ENCODE data around the gene KCNQ4.

KCNQ4 gene

DNA sequence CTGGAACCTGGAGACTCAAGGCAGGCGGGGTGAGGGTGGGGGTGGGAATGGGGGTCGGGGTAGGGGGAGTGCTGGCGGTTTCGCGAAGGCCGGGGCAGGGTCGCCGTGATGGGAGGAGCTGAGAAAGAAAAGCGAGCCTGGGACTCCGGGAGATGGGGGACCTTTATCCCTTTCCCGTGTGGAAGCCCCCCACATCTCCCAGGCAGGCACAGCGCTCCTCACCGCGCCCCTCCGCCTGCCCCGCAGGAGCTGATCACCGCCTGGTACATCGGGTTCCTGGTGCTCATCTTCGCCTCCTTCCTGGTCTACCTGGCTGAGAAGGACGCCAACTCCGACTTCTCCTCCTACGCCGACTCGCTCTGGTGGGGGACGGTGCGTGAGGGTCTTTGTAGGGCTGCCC lies 35.5 kb downstream of the KCNQ4 start:
- H2AK5ac ChIP-seq (ENCODE audit: low read depth, low read length), result peak overlapping the region; percentile 71

DNA sequence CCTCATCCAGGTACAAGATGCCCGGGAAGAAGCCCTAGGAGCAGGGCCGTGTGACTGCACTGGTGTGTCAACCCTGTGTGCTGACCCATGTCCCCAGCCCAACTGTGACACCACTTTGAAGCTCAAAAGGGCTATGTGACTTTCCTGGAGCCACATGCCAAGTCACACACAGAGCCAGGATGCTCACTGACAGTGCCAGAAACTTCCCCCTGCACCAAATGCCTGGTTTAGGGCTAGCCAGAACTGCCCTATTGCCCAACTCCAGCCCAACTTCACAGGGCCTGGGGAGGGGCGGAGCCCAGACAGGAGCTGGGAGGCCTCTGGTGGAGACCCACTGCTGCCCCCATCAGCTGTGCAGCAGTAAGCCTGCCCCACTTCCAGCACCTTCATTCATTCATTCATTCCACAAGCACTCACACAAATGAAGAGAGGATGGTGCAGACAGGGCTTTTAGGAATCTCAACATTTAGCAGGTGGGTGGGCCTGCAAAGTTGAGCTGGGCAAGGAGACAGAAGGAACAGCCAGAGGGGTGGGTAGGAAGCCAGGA lies 36.7 kb downstream of the KCNQ4 start:
- H3K18ac ChIP-seq (ENCODE audit: low read length), result peak overlapping the region; percentile 98
- H3K4ac ChIP-seq (ENCODE audit: low read length), result peak overlapping the region; percentile 58
- no peak overlapping the region for H3K14ac ChIP-seq (ENCODE audit: low read length)
- peak overlapping the region; percentile 60 for H3K23ac ChIP-seq (ENCODE audit: low read depth, low read length, poor library complexity)
- peak overlapping the region; percentile 98 for H2BK15ac ChIP-seq (ENCODE audit: low read length)
- H3K4me2 ChIP-seq (ENCODE audit: insufficient read depth, low read length, poor library complexity, severe bottlenecking), result no peak overlapping the region
- peaks cover 0 to 82% (median 8%) of the 10 kb centered on the region in 3 experiments for H3K27me3 ChIP-seq (ENCODE audit: control insufficient read depth in 3 of 3, insufficient read depth in 3 of 3, low read depth in 1 of 3, low read length in 3 of 3)
- H2BK5ac ChIP-seq (ENCODE audit: low read length), result no peak overlapping the region
- H4K91ac ChIP-seq (ENCODE audit: low read depth, low read length, poor library complexity), result no peak overlapping the region
- H4K8ac ChIP-seq (ENCODE audit: low read depth, low read length), result no peak overlapping the region
- no peak overlapping the region for H3K9ac ChIP-seq (ENCODE audit: low read depth, low read length, poor library complexity)
- DNase-seq (ENCODE audit: low spot score), result no peak
- no peak overlapping the region for H3K27ac ChIP-seq (replicated peaks; ENCODE audit: low read length)
- H2BK120ac ChIP-seq (ENCODE audit: low read depth, low read length), result no peak overlapping the region
- WGBS, 2 donors (ENCODE audit: extremely low coverage in 2 of 2, insufficient read length in 2 of 2, insufficient replicate concordance in 1 of 2), result no CpG with 5 or more reads among the region's 3 CpGs
- H3K4me3 ChIP-seq (ENCODE audit: low read length in 2 of 2), result no peak overlapping the region
- H3K36me3 ChIP-seq (replicated peaks in 1 of 2; ENCODE audit: control insufficient read depth in 2 of 2, insufficient read depth in 2 of 2, low read length in 2 of 2), result no peaks in the 10 kb centered on the region
- H2BK12ac ChIP-seq (ENCODE audit: low read length), result peak overlapping the region; percentile 99
- no peak overlapping the region for H2AFZ ChIP-seq (ENCODE audit: low read length)
- no peaks in the 10 kb centered on the region for H3K79me1 ChIP-seq (ENCODE audit: low read depth, low read length)
- peak overlapping the region; percentile 71 for H2AK5ac ChIP-seq (ENCODE audit: low read depth, low read length)
- no peaks in the 10 kb centered on the region for H3K9me3 ChIP-seq (replicated peaks in 1 of 2; ENCODE audit: control insufficient read depth in 2 of 2, insufficient read depth in 1 of 2, low read depth in 1 of 2, low read length in 2 of 2)
- H3K4me1 ChIP-seq (ENCODE audit: control insufficient read depth in 2 of 2, insufficient read depth in 1 of 2, low read depth in 1 of 2, low read length in 2 of 2), result peaks cover 20 to 49% of the 10 kb centered on the region in 2 donors

More for the DNA sequence above, 35.5 kb downstream of the KCNQ4 start:
- Histone ChIP-seq H3K9me3 (replicated peaks in 1 of 2; ENCODE audit: control insufficient read depth in 2 of 2, insufficient read depth in 1 of 2, low read depth in 1 of 2, low read length in 2 of 2) (no peaks in the 10 kb centered on the region), H2BK120ac (ENCODE audit: low read depth, low read length) (peak overlapping the region; percentile 84), H3K14ac (ENCODE audit: low read length) (peak overlapping the region; percentile 98), H4K8ac (ENCODE audit: low read depth, low read length) (no peak overlapping the region), H3K9ac (ENCODE audit: low read depth, low read length, poor library complexity) (peak overlapping the region; percentile 78), H3K79me1 (ENCODE audit: low read depth, low read length) (no peaks in the 10 kb centered on the region), H4K91ac (ENCODE audit: low read depth, low read length, poor library complexity) (no peak overlapping the region), H3K4me3 (ENCODE audit: low read length in 2 of 2) (no peak overlapping the region), H3K23ac (ENCODE audit: low read depth, low read length, poor library complexity) (peak overlapping the region; percentile 82), H2BK15ac (ENCODE audit: low read length) (peak overlapping the region; percentile 98), H3K27ac (replicated peaks; ENCODE audit: low read length) (no peak overlapping the region), H2BK12ac (ENCODE audit: low read length) (peak overlapping the region; percentile 99), H2BK5ac (ENCODE audit: low read length) (peak overlapping the region; percentile 68), H3K4me1 (ENCODE audit: control insufficient read depth in 2 of 2, insufficient read depth in 1 of 2, low read depth in 1 of 2, low read length in 2 of 2) (peaks cover 8 to 41% of the 10 kb centered on the region in 2 donors), H3K18ac (ENCODE audit: low read length) (peak overlapping the region; percentile 98), H3K27me3 (ENCODE audit: control insufficient read depth in 3 of 3, insufficient read depth in 3 of 3, low read depth in 1 of 3, low read length in 3 of 3) (peaks cover 0 to 89% (median 8%) of the 10 kb centered on the region in 3 experiments), H2AFZ (ENCODE audit: low read length) (no peak overlapping the region), H3K4me2 (ENCODE audit: insufficient read depth, low read length, poor library complexity, severe bottlenecking) (peak overlapping the region; percentile 30), H3K4ac (ENCODE audit: low read length) (peak overlapping the region; percentile 46), H3K36me3 (replicated peaks in 1 of 2; ENCODE audit: control insufficient read depth in 2 of 2, insufficient read depth in 2 of 2, low read length in 2 of 2) (no peaks in the 10 kb centered on the region)
- no peak for DNase-seq (ENCODE audit: low spot score)
- no CpG with 5 or more reads among the region's 26 CpGs for WGBS, 2 donors (ENCODE audit: extremely low coverage in 2 of 2, insufficient read length in 2 of 2, insufficient replicate concordance in 1 of 2)

DNA sequence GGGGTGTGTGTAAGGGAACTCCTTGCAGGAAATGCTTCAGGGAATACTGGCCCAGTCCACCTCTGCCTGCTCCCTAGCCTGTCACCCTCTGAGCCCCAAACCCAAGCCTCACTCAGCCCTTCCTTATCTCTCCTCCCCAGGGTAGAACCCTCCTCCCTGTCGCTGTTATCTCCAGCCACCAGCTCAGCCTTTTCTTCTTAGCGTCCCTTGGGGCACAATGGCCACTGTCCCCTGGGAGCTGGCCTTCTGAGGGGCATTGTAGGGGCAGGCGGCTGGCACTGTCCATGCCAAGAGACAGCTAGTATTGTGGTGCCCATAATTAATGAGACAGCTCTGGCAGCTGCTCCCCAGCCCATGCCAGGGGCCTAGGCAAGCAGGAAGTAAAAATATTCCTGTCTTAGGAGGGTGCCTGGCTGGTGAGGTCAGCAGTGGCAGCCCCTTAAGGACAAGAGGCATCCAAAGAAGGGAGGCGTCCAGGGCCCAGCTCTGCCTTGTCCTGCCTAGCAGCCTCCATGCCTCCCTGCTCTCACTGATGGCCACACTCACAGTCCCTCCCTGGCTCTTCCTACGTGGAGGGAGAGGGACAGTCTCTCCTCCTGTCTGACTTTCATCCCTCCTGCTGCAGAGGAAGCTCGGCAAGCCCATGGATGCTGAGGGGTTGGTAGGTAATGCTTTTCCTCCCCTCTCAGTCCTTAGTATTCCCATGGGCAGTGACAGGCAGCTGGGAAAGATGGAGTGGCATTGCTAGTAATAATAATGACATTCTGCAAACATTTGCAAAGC lies 37.5 kb downstream of the KCNQ4 start:
- H3K9ac ChIP-seq (ENCODE audit: low read depth, low read length, poor library complexity), result no peak overlapping the region
- H2BK120ac ChIP-seq (ENCODE audit: low read depth, low read length), result peak overlapping the region; percentile 21
- peak overlapping the region; percentile 71 for H2AK5ac ChIP-seq (ENCODE audit: low read depth, low read length)
- peak overlapping the region; percentile 25 for H3K18ac ChIP-seq (ENCODE audit: low read length)
- H3K23ac ChIP-seq (ENCODE audit: low read depth, low read length, poor library complexity), result peak overlapping the region; percentile 1
- H4K8ac ChIP-seq (ENCODE audit: low read depth, low read length), result no peak overlapping the region
- H3K4ac ChIP-seq (ENCODE audit: low read length), result peak overlapping the region; percentile 39
- no peaks in the 10 kb centered on the region for H3K79me1 ChIP-seq (ENCODE audit: low read depth, low read length)
- H3K27ac ChIP-seq (replicated peaks; ENCODE audit: low read length), result no peak overlapping the region
- H2AFZ ChIP-seq (ENCODE audit: low read length), result no peak overlapping the region
- no peaks in the 10 kb centered on the region for H3K9me3 ChIP-seq (replicated peaks in 1 of 2; ENCODE audit: control insufficient read depth in 2 of 2, insufficient read depth in 1 of 2, low read depth in 1 of 2, low read length in 2 of 2)
- no peak overlapping the region for H3K4me3 ChIP-seq (ENCODE audit: low read length in 2 of 2)
- H3K27me3 ChIP-seq (ENCODE audit: control insufficient read depth in 3 of 3, insufficient read depth in 3 of 3, low read depth in 1 of 3, low read length in 3 of 3), result peaks cover 0 to 74% (median 8%) of the 10 kb centered on the region in 3 experiments
- no peaks in the 10 kb centered on the region for H3K36me3 ChIP-seq (replicated peaks in 1 of 2; ENCODE audit: control insufficient read depth in 2 of 2, insufficient read depth in 2 of 2, low read length in 2 of 2)
- H4K91ac ChIP-seq (ENCODE audit: low read depth, low read length, poor library complexity), result no peak overlapping the region
- no CpG with 5 or more reads among the region's 6 CpGs for WGBS, 2 donors (ENCODE audit: extremely low coverage in 2 of 2, insufficient read length in 2 of 2, insufficient replicate concordance in 1 of 2)
- peaks cover 21 to 57% of the 10 kb centered on the region in 2 donors for H3K4me1 ChIP-seq (ENCODE audit: control insufficient read depth in 2 of 2, insufficient read depth in 1 of 2, low read depth in 1 of 2, low read length in 2 of 2)
- no peak overlapping the region for H3K14ac ChIP-seq (ENCODE audit: low read length)
- H2BK15ac ChIP-seq (ENCODE audit: low read length), result peak overlapping the region; percentile 98
- DNase-seq (ENCODE audit: low spot score), result no peak
- no peak overlapping the region for H3K4me2 ChIP-seq (ENCODE audit: insufficient read depth, low read length, poor library complexity, severe bottlenecking)
- peak overlapping the region; percentile 24 for H2BK12ac ChIP-seq (ENCODE audit: low read length)
- H2BK5ac ChIP-seq (ENCODE audit: low read length), result no peak overlapping the region

DNA sequence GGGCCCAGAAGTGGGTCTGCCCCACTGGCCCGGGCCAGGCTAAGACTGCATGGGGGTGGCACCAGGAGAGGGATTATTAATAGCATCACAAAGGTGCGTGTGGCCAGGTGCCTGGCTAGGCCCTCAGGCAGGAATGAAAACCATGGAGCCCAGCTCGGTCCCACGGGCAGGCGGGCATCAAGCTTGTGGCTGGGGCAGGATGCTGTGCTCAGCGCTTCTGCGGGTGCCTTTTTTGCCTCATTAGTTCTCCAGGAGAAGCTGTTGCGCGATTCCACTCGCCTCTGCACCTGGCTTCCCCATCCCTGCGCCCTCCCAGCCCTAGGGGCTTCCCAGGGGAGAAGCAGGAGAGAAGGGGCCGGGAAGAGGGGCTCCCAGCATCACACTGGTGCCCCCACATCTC lies 39.3 kb downstream of the KCNQ4 start:
- Histone ChIP-seq H3K27me3 (ENCODE audit: control insufficient read depth in 3 of 3, insufficient read depth in 3 of 3, low read depth in 1 of 3, low read length in 3 of 3) (peaks cover 0 to 72% (median 5%) of the 10 kb centered on the region in 3 experiments), H3K9me3 (replicated peaks in 1 of 2; ENCODE audit: control insufficient read depth in 2 of 2, insufficient read depth in 1 of 2, low read depth in 1 of 2, low read length in 2 of 2) (no peaks in the 10 kb centered on the region), H4K8ac (ENCODE audit: low read depth, low read length) (no peak overlapping the region), H3K14ac (ENCODE audit: low read length) (no peak overlapping the region), H2BK120ac (ENCODE audit: low read depth, low read length) (peak overlapping the region; percentile 43), H3K27ac (replicated peaks; ENCODE audit: low read length) (no peak overlapping the region), H3K79me1 (ENCODE audit: low read depth, low read length) (no peaks in the 10 kb centered on the region), H3K4me2 (ENCODE audit: insufficient read depth, low read length, poor library complexity, severe bottlenecking) (no peak overlapping the region), H3K4me3 (ENCODE audit: low read length in 2 of 2) (no peak overlapping the region), H3K4ac (ENCODE audit: low read length) (no peak overlapping the region), H3K9ac (ENCODE audit: low read depth, low read length, poor library complexity) (no peak overlapping the region), H2BK5ac (ENCODE audit: low read length) (no peak overlapping the region), H2AFZ (ENCODE audit: low read length) (no peak overlapping the region), H3K4me1 (ENCODE audit: control insufficient read depth in 2 of 2, insufficient read depth in 1 of 2, low read depth in 1 of 2, low read length in 2 of 2) (peaks cover 23 to 47% of the 10 kb centered on the region in 2 donors), H2BK12ac (ENCODE audit: low read length) (peak overlapping the region; percentile 50), H4K91ac (ENCODE audit: low read depth, low read length, poor library complexity) (peak overlapping the region; percentile 30), H3K23ac (ENCODE audit: low read depth, low read length, poor library complexity) (no peak overlapping the region), H3K18ac (ENCODE audit: low read length) (peak overlapping the region; percentile 76), H3K36me3 (replicated peaks in 1 of 2; ENCODE audit: control insufficient read depth in 2 of 2, insufficient read depth in 2 of 2, low read length in 2 of 2) (no peaks in the 10 kb centered on the region), H2BK15ac (ENCODE audit: low read length) (peak overlapping the region; percentile 97), H2AK5ac (ENCODE audit: low read depth, low read length) (peak overlapping the region; percentile 78)
- no peak for DNase-seq (ENCODE audit: low spot score)
- WGBS, 2 donors (ENCODE audit: extremely low coverage in 2 of 2, insufficient read length in 2 of 2, insufficient replicate concordance in 1 of 2), result no CpG with 5 or more reads among the region's 12 CpGs

All from neuronal stem cell (in vitro differentiated cells).